GM12891 (cell line): ENCODE results near the gene ABRACL.

Source experiments
- DNase-seq: peaks from one replicate; pipeline ENCODE4 v3.0.0; 2011; ENCODE audit warnings: low spot score; ENCODE audit not compliant: insufficient read length
- FAIRE-seq: peaks from 2 replicates; lab custom pipeline; 2011; peaks lifted over from hg19 to GRCh38; lab: Jason Lieb, UNC
- PAX5 ChIP-seq: IDR thresholded peaks from 2 replicates; pipeline ENCODE4 v1.6.1; 2011; ENCODE audit warnings: low read length, moderate library complexity, mild to moderate bottlenecking; ENCODE audit not compliant: insufficient read depth, severe bottlenecking
- POLR2A ChIP-seq: IDR thresholded peaks from 2 replicates; pipeline ENCODE4 v1.6.1; 2011; ENCODE audit warnings: low read depth, low read length, control low read depth
- POLR2AphosphoS5 ChIP-seq: IDR thresholded peaks from 2 replicates; pipeline ENCODE4 v1.6.1; 2011; ENCODE audit warnings: low read depth, low read length, control low read depth
- POU2F2 ChIP-seq: IDR thresholded peaks from 2 replicates; pipeline ENCODE4 v1.6.1; 2011; ENCODE audit warnings: low read depth, mild to moderate bottlenecking, control low read depth, low read length, moderate library complexity
- SPI1 ChIP-seq: IDR thresholded peaks from 2 replicates; pipeline ENCODE4 v1.6.1; 2011; ENCODE audit warnings: low read depth, low read length, control low read depth
- TAF1 ChIP-seq: IDR thresholded peaks from 2 replicates; pipeline ENCODE4 v1.6.1; 2011; ENCODE audit warnings: low read depth, low read length, control low read depth

The ABRACL gene

GRCh38 chr6:139073118-139073517 lies 44.6 kb downstream of the ABRACL start:
- FAIRE-seq (no peak), DNase-seq (no peak)
- TF ChIP-seq POLR2AphosphoS5 (no peak), PAX5 (no peak), TAF1 (no peak), POLR2A (no peak), POU2F2 (no peak), SPI1 (no peak)

- DNase-seq (no peak), FAIRE-seq (no peak)
- TF ChIP-seq POU2F2 (no peak), SPI1 (no peak)
These were observed 50.5 kb downstream of the ABRACL start for GRCh38 chr6:139079018-139079417.

GRCh38 chr6:139080255-139080920 lies 51.8 kb downstream of the ABRACL start:
- DNase-seq (no peak), FAIRE-seq (no peak)
- TF ChIP-seq SPI1: no peak
- no peak for TF ChIP-seq POLR2AphosphoS5
- TF ChIP-seq POLR2A: no peak
- no peak for TF ChIP-seq PAX5
- TF ChIP-seq TAF1: no peak
- TF ChIP-seq POU2F2: no peak

GRCh38 chr6:139081471-139081870 lies 52.9 kb downstream of the ABRACL start:
- TF ChIP-seq SPI1 (no peak), TAF1 (no peak), POLR2A (no peak), PAX5 (no peak), POLR2AphosphoS5 (no peak), POU2F2 (no peak)
- no peak for DNase-seq
- no peak for FAIRE-seq

GRCh38 chr6:139082370-139082769 lies 53.8 kb downstream of the ABRACL start:
- TF ChIP-seq POLR2AphosphoS5 (no peak), POU2F2 (no peak), TAF1 (no peak), PAX5 (no peak), POLR2A (no peak), SPI1 (no peak)
- FAIRE-seq (no peak), DNase-seq (no peak)

GRCh38 chr6:139091826-139092225 lies 63.3 kb downstream of the ABRACL start:
- no peak for DNase-seq
- no peak for FAIRE-seq
- no peak for TF ChIP-seq POLR2A
- TF ChIP-seq TAF1: no peak
- TF ChIP-seq POU2F2: no peak
- TF ChIP-seq SPI1: no peak
- no peak for TF ChIP-seq POLR2AphosphoS5
- no peak for TF ChIP-seq PAX5
